Lower leg skin (tissue), 3 donors: ENCODE results near the gene WWOX.

ENCODE experiments used
- POLR2A ChIP-seq, 2 donors: fragments of 450-650 bp; IDR thresholded peaks; one replicate each; pipeline ENCODE4 v1.6.1; 2016 to 2017; ENCODE audit warnings: antibody characterized with exemption in 2 of 2, mild to moderate bottlenecking in 1 of 2, moderate library complexity in 1 of 2
- TF ChIP-seq, protein P1 (sequence below), 3 donors: fragments of 450-650 bp; IDR thresholded peaks; one replicate each; pipeline ENCODE4 v1.5.1; 2016; ENCODE audit warnings: antibody characterized with exemption in 3 of 3, mild to moderate bottlenecking in 3 of 3, moderate library complexity in 2 of 3

- TF ChIP-seq, protein P1, sequence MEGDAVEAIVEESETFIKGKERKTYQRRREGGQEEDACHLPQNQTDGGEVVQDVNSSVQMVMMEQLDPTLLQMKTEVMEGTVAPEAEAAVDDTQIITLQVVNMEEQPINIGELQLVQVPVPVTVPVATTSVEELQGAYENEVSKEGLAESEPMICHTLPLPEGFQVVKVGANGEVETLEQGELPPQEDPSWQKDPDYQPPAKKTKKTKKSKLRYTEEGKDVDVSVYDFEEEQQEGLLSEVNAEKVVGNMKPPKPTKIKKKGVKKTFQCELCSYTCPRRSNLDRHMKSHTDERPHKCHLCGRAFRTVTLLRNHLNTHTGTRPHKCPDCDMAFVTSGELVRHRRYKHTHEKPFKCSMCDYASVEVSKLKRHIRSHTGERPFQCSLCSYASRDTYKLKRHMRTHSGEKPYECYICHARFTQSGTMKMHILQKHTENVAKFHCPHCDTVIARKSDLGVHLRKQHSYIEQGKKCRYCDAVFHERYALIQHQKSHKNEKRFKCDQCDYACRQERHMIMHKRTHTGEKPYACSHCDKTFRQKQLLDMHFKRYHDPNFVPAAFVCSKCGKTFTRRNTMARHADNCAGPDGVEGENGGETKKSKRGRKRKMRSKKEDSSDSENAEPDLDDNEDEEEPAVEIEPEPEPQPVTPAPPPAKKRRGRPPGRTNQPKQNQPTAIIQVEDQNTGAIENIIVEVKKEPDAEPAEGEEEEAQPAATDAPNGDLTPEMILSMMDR (IDR thresholded peaks at IDR 0.05), result no peak
- no peak for TF ChIP-seq POLR2A (IDR thresholded peaks at IDR 0.05)
Observed at GRCh38 chr16:79159261-79160049, 1060.0 kb downstream of the WWOX start.
